GM12878 (cell line): ENCODE data around the gene VIPR2. TPM values are rescaled to one million over a fixed set of nuclear protein-coding genes. Genes with fewer than 3 reads are reported as not detected.

Experiments
- ATAC-seq: fragments of 200-7000 bp; cut with Tn5 transposase; 3 replicates; pipeline ENCODE4 v1.9.1; 2020; ENCODE audit warnings: mild to moderate bottlenecking, moderate library complexity
- BruUV-seq: library from RNA; stranded (reverse); fragments of 400-500 nt; replicated peaks from 2 replicates; lab custom pipeline; 2021; lab: Mats Ljungman, UMichigan
- CTCF ChIA-PET: fragments of 300-600 bp; sonication (Branson Sonifier 250); formaldehyde crosslinking; extraction: SDS; loops from one replicate; lab custom pipeline; 2021; ENCODE audit warnings: inconsistent platforms; lab: Yijun Ruan, JAX
- POLR2A ChIA-PET: fragments of 350-600 bp; formaldehyde crosslinking; extraction: SDS; loops from one replicate; lab custom pipeline; 2021; ENCODE audit warnings: inconsistent platforms; lab: Charles Lee
- RAD21 ChIA-PET: fragments of 300-600 bp; sonication (Branson Sonifier 250); formaldehyde crosslinking; loops from one replicate; lab custom pipeline; 2023; ENCODE audit warnings: antibody characterized with exemption; ENCODE audit not compliant: unreplicated experiment; lab: Charles Lee
- SMC1A ChIA-PET: fragments of 300-600 bp; sonication (Branson Sonifier 250); formaldehyde crosslinking; loops from one replicate; lab custom pipeline; 2023; ENCODE audit not compliant: unreplicated experiment, uncharacterized antibody; lab: Charles Lee
- DNase-seq: peaks from one replicate; pipeline ENCODE4 v3.0.0-alpha.2; 2011; ENCODE audit warnings: low read depth, low spot score
- FAIRE-seq: peaks from 3 replicates; lab custom pipeline; 2011; peaks lifted over from hg19 to GRCh38; lab: Jason Lieb, UNC
- H2AFZ ChIP-seq: 2 replicates; pipeline ENCODE4 v1.6.0; 2011; ENCODE audit warnings: low read depth, low read length, control low read depth; ENCODE audit not compliant: control insufficient read depth
- H3K27ac ChIP-seq: 2 replicates; pipeline ENCODE4 v1.5.1; 2011; ENCODE audit warnings: control low read depth; ENCODE audit not compliant: control insufficient read depth, insufficient read depth
- H3K27me3 ChIP-seq, 2 experiments: replicated peaks in 1 of 2; 2 replicates each; pipeline versions ENCODE4 v1.6.0 to v1.6.1; 2011; ENCODE audit warnings: low read length in 1 of 2; ENCODE audit not compliant: control insufficient read depth in 2 of 2, insufficient read depth in 2 of 2
- H3K36me3 ChIP-seq, 2 experiments: 2 replicates each; pipeline ENCODE4 v1.5.1; 2011; ENCODE audit warnings: low read length in 1 of 2; ENCODE audit not compliant: control insufficient read depth in 2 of 2, insufficient read depth in 2 of 2
- H3K4me1 ChIP-seq: 2 replicates; pipeline ENCODE4 v1.6.1; 2011; ENCODE audit warnings: mild to moderate bottlenecking, low read length, moderate library complexity, mixed read lengths; ENCODE audit not compliant: control insufficient read depth, insufficient read depth
- H3K4me2 ChIP-seq: 2 replicates; pipeline ENCODE4 v1.6.0; 2011; ENCODE audit warnings: control low read depth; ENCODE audit not compliant: control insufficient read depth, insufficient read depth
- H3K4me3 ChIP-seq: fragments of 200-600 bp; sonication (generic); 2 replicates; pipeline ENCODE4 v1.5.1; 2016
- H3K79me2 ChIP-seq: 2 replicates; pipeline ENCODE4 v1.6.0; 2011; ENCODE audit warnings: low read length; ENCODE audit not compliant: control insufficient read depth, insufficient read depth
- H3K9ac ChIP-seq: 2 replicates; pipeline ENCODE4 v1.8.0; 2011; ENCODE audit warnings: low read length, control low read depth, mixed read lengths; ENCODE audit not compliant: control insufficient read depth, insufficient read depth
- H3K9me3 ChIP-seq: replicated peaks from 3 replicates; pipeline ENCODE4 v1.5.1; 2011; ENCODE audit warnings: mild to moderate bottlenecking, low read length; ENCODE audit not compliant: control insufficient read depth, insufficient read depth
- H4K20me1 ChIP-seq: 2 replicates; pipeline ENCODE4 v1.6.0; 2011; ENCODE audit not compliant: control insufficient read depth, insufficient read depth
- CBX5 ChIP-seq: sonication (generic); IDR thresholded peaks from 2 replicates; pipeline ENCODE4 v1.6.1; 2016; ENCODE audit warnings: low read depth, moderate library complexity, mild to moderate bottlenecking, inconsistent platforms
- IRF4 ChIP-seq: IDR thresholded peaks from 2 replicates; pipeline ENCODE4 v1.6.1; 2011; ENCODE audit warnings: low read depth, low read length
- LARP7 ChIP-seq: fragments of 450-650 bp; IDR thresholded peaks from 2 replicates; pipeline ENCODE4 v1.6.1; 2017; ENCODE audit warnings: mild to moderate bottlenecking
- MEF2A ChIP-seq: IDR thresholded peaks from 2 replicates; pipeline ENCODE4 v1.6.1; 2011; ENCODE audit warnings: low read depth, mild to moderate bottlenecking, low read length, moderate library complexity; ENCODE audit not compliant: insufficient read depth
- MTA3 ChIP-seq: IDR thresholded peaks from 2 replicates; pipeline ENCODE4 v1.6.1; 2012; ENCODE audit warnings: low read length, inconsistent platforms, borderline replicate concordance
- MYC ChIP-seq: IDR thresholded peaks from 2 replicates; pipeline ENCODE4 v1.6.1; 2011; ENCODE audit warnings: mild to moderate bottlenecking, low read length, moderate library complexity, inconsistent platforms; ENCODE audit not compliant: insufficient read depth, insufficient replicate concordance, insufficient read length, severe bottlenecking
- NBN ChIP-seq: fragments of 450-650 bp; IDR thresholded peaks from 2 replicates; pipeline ENCODE4 v1.6.1; 2016
- NR2C2 ChIP-seq: IDR thresholded peaks from 2 replicates; pipeline ENCODE4 v1.6.1; 2011; ENCODE audit warnings: borderline replicate concordance, low read depth; ENCODE audit not compliant: control insufficient read depth, insufficient read length
- POLR2AphosphoS5 ChIP-seq: IDR thresholded peaks from 2 replicates; pipeline ENCODE4 v1.6.1; 2011; ENCODE audit warnings: mild to moderate bottlenecking, low read length, inconsistent platforms
- RAD21 ChIP-seq: IDR thresholded peaks from 2 replicates; pipeline ENCODE4 v1.6.1; 2011; ENCODE audit warnings: mild to moderate bottlenecking, low read depth, low read length, moderate library complexity; ENCODE audit not compliant: insufficient read depth
- SREBF2 ChIP-seq: IDR thresholded peaks from 2 replicates; pipeline ENCODE4 v1.6.1; 2012; ENCODE audit warnings: mild to moderate bottlenecking, low read length
- SUPT20H ChIP-seq: IDR thresholded peaks from 2 replicates; pipeline ENCODE4 v1.6.1; 2011; ENCODE audit warnings: low read depth, mild to moderate bottlenecking, low read length, moderate library complexity, borderline replicate concordance; ENCODE audit not compliant: control insufficient read depth
- TARDBP ChIP-seq: IDR thresholded peaks from 2 replicates; pipeline ENCODE4 v1.6.1; 2016; ENCODE audit warnings: borderline replicate concordance
- TCF3 ChIP-seq: IDR thresholded peaks from 2 replicates; pipeline ENCODE4 v1.6.1; 2012; ENCODE audit warnings: low read depth, mild to moderate bottlenecking, low read length, borderline replicate concordance; ENCODE audit not compliant: insufficient read depth
- WRNIP1 ChIP-seq: IDR thresholded peaks from 2 replicates; pipeline ENCODE4 v1.6.1; 2011; ENCODE audit warnings: low read depth, low read length, improper control_type of control experiment, borderline replicate concordance
- WGBS: methylation state at CpG from one replicate; pipeline ENCODE4 v1.1.6; 2016; ENCODE audit warnings: low lambda C conversion rate; ENCODE audit not compliant: insufficient replicate concordance, insufficient coverage; ENCODE audit errors: missing lambda C conversion rate; 5-methylcytosine and 5-hydroxymethylcytosine counted together
- in situ Hi-C: fragments of 300-500 bp; cut with MboI; formaldehyde crosslinking; loops from 9 replicates; pipeline ENCODE4 v1.14.3; 2018; ENCODE audit warnings: mixed read lengths
- intact Hi-C: fragments of 100-400 bp; cut with micrococcal nuclease; formaldehyde crosslinking; loops from one replicate; pipeline ENCODE4 v1.14.2; 2022; ENCODE audit not compliant: unreplicated experiment
- polyA plus RNA-seq, 11 experiments: library from polyadenylated mRNA; depleted of rRNA in 4 of 11; unstranded in 6 of 11; stranded (reverse) in 5 of 11; fragments of >200 nt; fragmentation: Nextera tagmentation in 4 of 11; fragmentation: Illumina TruSeq in 1 of 11; extraction: Ambion mirVana in 4 of 11; extraction: Trizol in 1 of 11; gene quantifications; 1 replicate in 1 of 11; 2 replicates in 10 of 11; pipeline versions ENCODE4 v1.2.1 to v1.2.3, GENCODE V29; 2011 to 2016; ENCODE audit warnings: inconsistent platforms in 2 of 11, missing spikeins in 2 of 11, low read depth in 1 of 11
- total RNA-seq, 4 experiments: library from RNA; depleted of rRNA in 3 of 4; stranded (reverse); fragments of >200 nt in 3 of 4; fragmentation: Illumina TruSeq in 1 of 4; extraction: Trizol in 1 of 4; gene quantifications; 2 replicates each; pipeline versions ENCODE4 v1.2.1 to v1.2.3, GENCODE V29; 2013 to 2021
- TF ChIP-seq, protein P1 (sequence below): IDR thresholded peaks from 2 replicates; pipeline ENCODE4 v1.6.1; 2011; ENCODE audit warnings: borderline replicate concordance, low read depth, mild to moderate bottlenecking, moderate library complexity, mixed read lengths, low read length; ENCODE audit not compliant: insufficient read depth; ENCODE audit errors: extremely low read length
- TF ChIP-seq, protein P2 (sequence below): fragments of 450-650 bp; formaldehyde crosslinking; IDR thresholded peaks from 2 replicates; pipeline ENCODE4 v1.5.0; 2022; ENCODE audit warnings: mild to moderate bottlenecking, missing genetic modification characterization
- TF ChIP-seq, protein P3 (sequence below): fragments of 450-650 bp; IDR thresholded peaks from 2 replicates; pipeline ENCODE4 v1.6.1; 2017; ENCODE audit warnings: antibody characterized with exemption, mild to moderate bottlenecking, moderate library complexity

The VIPR2 gene
- total and polyA plus RNA-seq, 10 of the 15 experiments (the other 5 are each of a cell fraction or from before 2014, with no cell fraction given), result not detected

DNA sequence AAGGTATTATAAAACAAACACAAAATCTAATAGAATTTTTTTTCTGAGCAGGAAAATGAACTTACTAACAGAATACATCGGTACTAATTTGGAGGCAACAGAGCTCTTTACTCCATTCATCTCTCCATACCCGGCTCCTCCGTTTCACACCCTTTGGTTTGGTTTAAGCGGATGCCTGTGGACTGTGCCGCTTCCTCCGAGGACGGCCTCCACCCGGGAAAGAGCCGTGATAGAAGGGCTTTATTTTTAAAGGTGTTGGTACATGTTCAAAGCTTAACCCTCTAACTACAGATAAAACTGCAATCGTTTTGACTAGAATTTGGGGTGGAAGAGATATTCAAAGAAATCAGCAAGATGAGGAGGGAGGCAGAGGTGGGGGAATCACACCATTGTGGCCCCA, 1.9 kb downstream of the VIPR2 start (continued):
- TF ChIP-seq IRF4 (no peak), SREBF2 (no peak), CBX5 (no peak), MEF2A (no peak), TCF3 (no peak), POLR2AphosphoS5 (no peak)
- TF ChIP-seq, protein P1, sequence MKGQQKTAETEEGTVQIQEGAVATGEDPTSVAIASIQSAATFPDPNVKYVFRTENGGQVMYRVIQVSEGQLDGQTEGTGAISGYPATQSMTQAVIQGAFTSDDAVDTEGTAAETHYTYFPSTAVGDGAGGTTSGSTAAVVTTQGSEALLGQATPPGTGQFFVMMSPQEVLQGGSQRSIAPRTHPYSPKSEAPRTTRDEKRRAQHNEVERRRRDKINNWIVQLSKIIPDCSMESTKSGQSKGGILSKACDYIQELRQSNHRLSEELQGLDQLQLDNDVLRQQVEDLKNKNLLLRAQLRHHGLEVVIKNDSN, result no peak
- TF ChIP-seq, protein P2, sequence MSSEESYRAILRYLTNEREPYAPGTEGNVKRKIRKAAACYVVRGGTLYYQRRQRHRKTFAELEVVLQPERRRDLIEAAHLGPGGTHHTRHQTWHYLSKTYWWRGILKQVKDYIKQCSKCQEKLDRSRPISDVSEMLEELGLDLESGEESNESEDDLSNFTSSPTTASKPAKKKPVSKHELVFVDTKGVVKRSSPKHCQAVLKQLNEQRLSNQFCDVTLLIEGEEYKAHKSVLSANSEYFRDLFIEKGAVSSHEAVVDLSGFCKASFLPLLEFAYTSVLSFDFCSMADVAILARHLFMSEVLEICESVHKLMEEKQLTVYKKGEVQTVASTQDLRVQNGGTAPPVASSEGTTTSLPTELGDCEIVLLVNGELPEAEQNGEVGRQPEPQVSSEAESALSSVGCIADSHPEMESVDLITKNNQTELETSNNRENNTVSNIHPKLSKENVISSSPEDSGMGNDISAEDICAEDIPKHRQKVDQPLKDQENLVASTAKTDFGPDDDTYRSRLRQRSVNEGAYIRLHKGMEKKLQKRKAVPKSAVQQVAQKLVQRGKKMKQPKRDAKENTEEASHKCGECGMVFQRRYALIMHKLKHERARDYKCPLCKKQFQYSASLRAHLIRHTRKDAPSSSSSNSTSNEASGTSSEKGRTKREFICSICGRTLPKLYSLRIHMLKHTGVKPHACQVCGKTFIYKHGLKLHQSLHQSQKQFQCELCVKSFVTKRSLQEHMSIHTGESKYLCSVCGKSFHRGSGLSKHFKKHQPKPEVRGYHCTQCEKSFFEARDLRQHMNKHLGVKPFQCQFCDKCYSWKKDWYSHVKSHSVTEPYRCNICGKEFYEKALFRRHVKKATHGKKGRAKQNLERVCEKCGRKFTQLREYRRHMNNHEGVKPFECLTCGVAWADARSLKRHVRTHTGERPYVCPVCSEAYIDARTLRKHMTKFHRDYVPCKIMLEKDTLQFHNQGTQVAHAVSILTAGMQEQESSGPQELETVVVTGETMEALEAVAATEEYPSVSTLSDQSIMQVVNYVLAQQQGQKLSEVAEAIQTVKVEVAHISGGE (CRISPR knock-in tag), result no peak
- TF ChIP-seq, all 136 proteins: peak for 0

DNA sequence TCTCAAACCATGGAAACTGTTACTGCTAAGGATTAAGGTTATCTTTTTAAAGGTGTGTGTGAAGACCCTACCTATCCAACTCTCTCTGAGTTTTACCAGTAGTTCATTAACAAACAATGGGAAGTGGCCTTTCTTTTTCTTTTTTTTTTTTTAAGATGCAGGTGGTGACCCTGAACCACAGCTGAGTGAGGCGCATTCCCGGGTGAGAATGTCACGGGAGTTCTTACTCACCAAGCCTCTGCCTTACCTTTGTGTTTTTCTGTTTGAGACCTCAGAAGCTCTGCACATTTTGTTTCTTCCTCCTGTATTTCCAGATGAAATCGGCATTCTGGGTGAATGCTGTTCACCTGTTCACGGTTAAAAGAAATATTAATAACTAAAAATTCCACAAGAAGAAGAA, 2.5 kb downstream of the VIPR2 start:
- no peaks in the 10 kb centered on the region; the same call in 2 of the 3 replicates for H3K9me3 ChIP-seq
- no peak overlapping the region for H3K4me2 ChIP-seq
- in situ Hi-C loops, result no loop called here
- ChIA-PET SMC1A (no interaction called here), POLR2A (no interaction called here), CTCF (no interaction called here), RAD21 (no interaction called here)
- H3K4me3 ChIP-seq, result no peak overlapping the region
- FAIRE-seq (no peak), DNase-seq (no peak), ATAC-seq (no peak)
- H3K36me3 ChIP-seq, result no peaks in the 10 kb centered on the region
- H3K79me2 ChIP-seq, result no peaks in the 10 kb centered on the region
- no peak overlapping the region for H2AFZ ChIP-seq
- intact Hi-C loops, result no loop called here
- no peaks in the 10 kb centered on the region for H3K27me3 ChIP-seq
- H3K4me1 ChIP-seq, result no peaks in the 10 kb centered on the region
- BruUV-seq, result no TSS peak
- H3K9ac ChIP-seq, result no peak overlapping the region
- H4K20me1 ChIP-seq, result no peaks in the 10 kb centered on the region
- no peak overlapping the region for H3K27ac ChIP-seq
- 33% methylated on average over 5 of the region's 5 CpGs for WGBS
- TF ChIP-seq MTA3 (no peak), SUPT20H (no peak), RAD21 (no peak), MYC (no peak), NBN (no peak), IRF4 (no peak), WRNIP1 (no peak), LARP7 (no peak), TARDBP (no peak), NR2C2 (no peak)
- TF ChIP-seq, protein P3, sequence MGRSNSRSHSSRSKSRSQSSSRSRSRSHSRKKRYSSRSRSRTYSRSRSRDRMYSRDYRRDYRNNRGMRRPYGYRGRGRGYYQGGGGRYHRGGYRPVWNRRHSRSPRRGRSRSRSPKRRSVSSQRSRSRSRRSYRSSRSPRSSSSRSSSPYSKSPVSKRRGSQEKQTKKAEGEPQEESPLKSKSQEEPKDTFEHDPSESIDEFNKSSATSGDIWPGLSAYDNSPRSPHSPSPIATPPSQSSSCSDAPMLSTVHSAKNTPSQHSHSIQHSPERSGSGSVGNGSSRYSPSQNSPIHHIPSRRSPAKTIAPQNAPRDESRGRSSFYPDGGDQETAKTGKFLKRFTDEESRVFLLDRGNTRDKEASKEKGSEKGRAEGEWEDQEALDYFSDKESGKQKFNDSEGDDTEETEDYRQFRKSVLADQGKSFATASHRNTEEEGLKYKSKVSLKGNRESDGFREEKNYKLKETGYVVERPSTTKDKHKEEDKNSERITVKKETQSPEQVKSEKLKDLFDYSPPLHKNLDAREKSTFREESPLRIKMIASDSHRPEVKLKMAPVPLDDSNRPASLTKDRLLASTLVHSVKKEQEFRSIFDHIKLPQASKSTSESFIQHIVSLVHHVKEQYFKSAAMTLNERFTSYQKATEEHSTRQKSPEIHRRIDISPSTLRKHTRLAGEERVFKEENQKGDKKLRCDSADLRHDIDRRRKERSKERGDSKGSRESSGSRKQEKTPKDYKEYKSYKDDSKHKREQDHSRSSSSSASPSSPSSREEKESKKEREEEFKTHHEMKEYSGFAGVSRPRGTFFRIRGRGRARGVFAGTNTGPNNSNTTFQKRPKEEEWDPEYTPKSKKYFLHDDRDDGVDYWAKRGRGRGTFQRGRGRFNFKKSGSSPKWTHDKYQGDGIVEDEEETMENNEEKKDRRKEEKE, result no peak
